Neutrophil (primary cell): Measurements from ENCODE around the gene TIMM10.

Experiments
- H3K27ac ChIP-seq: fragments of 200-600 bp; sonication (generic); 2 replicates; pipeline ENCODE4 v1.5.1; 2016; ENCODE audit warnings: mild to moderate bottlenecking, moderate library complexity
- H3K27me3 ChIP-seq: fragments of 200-600 bp; sonication (generic); 2 replicates; pipeline ENCODE4 v1.6.0; 2016; ENCODE audit warnings: mild to moderate bottlenecking
- H3K36me3 ChIP-seq: fragments of 200-600 bp; sonication (generic); 2 replicates; pipeline ENCODE4 v1.5.1; 2017
- H3K4me1 ChIP-seq, 2 experiments: fragments of 200-600 bp in 1 of 2; sonication (generic) in 1 of 2; 1 replicate in 1 of 2; 2 replicates in 1 of 2; pipeline versions ENCODE4 v1.5.1 to v1.6.1; 2013 to 2016; ENCODE audit warnings: low read depth in 1 of 2, low read length in 1 of 2, mild to moderate bottlenecking in 1 of 2, moderate library complexity in 1 of 2; ENCODE audit not compliant: control insufficient read depth in 1 of 2, insufficient read depth in 1 of 2
- H3K4me3 ChIP-seq, 2 experiments: fragments of 200-600 bp in 1 of 2; sonication (generic) in 1 of 2; 1 replicate in 1 of 2; 2 replicates in 1 of 2; pipeline ENCODE4 v1.5.1; 2013 to 2016; ENCODE audit warnings: low read depth in 1 of 2, low read length in 1 of 2, mild to moderate bottlenecking in 1 of 2, moderate library complexity in 1 of 2
- H3K9me3 ChIP-seq: fragments of 200-600 bp; sonication (generic); 2 replicates; pipeline ENCODE4 v1.5.1; 2016
- CTCF ChIP-seq: fragments of 200-600 bp; sonication (generic); IDR thresholded peaks from 2 replicates; pipeline ENCODE4 v1.5.1; 2016; ENCODE audit warnings: antibody characterized with exemption

The TIMM10 gene

GRCh38 chr11:57487021-57487778 is 43.4 kb downstream of the TIMM10 start:
- Histone ChIP-seq H3K4me1 (peaks cover 62 to 66% of the 10 kb centered on the region in 2 experiments), H3K36me3 (no peaks in the 10 kb centered on the region)
- TF ChIP-seq CTCF = no peak

GRCh38 chr11:57485217-57485990 is 45.1 kb downstream of the TIMM10 start:
- Histone ChIP-seq H3K27ac (peak overlapping the region; percentile 49), H3K4me1 (peaks cover 69 to 75% of the 10 kb centered on the region in 2 experiments), H3K4me3 (no peak overlapping the region), H3K9me3 (no peaks in the 10 kb centered on the region), H3K27me3 (peaks cover 10% of the 10 kb centered on the region), H3K36me3 (no peaks in the 10 kb centered on the region)
- TF ChIP-seq CTCF = no peak

More at GRCh38 chr11:57487021-57487778, 43.4 kb downstream of the TIMM10 start:
- H3K4me3 ChIP-seq = no peak overlapping the region
- no peak overlapping the region for H3K27ac ChIP-seq
- no peaks in the 10 kb centered on the region for H3K9me3 ChIP-seq
- peaks cover 7% of the 10 kb centered on the region for H3K27me3 ChIP-seq

DNA sequence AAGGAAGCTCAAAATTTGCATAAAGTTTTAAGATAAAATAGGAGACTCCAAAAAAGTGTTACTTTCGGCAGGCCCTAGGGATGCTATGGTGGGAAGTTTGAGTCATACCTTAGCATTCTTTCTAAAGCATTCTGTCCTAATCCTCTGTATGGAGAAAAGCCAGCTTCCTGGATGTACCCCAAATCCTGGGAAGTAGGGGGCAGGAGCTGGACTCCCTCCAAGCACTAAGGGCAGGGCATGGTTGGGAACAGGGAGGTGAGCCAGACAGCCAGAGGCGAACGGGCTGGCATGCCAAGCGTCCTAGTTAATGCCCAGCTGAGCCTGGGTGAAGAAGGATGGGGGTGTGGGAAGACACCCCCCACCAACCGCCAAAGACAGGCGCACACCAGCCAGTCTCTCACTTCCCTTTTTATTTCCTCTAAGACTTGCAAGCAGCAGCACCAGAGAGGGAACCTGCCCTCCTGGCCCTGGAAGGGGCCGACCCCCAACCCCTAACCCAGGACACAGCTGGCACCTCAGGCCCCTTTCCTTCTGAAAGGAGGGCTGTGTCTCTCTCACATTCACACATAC is 46.3 kb downstream of the TIMM10 start:
- peaks cover 68 to 73% of the 10 kb centered on the region in 2 experiments for H3K4me1 ChIP-seq
- TF ChIP-seq CTCF = no peak
- H3K36me3 ChIP-seq = no peaks in the 10 kb centered on the region
- H3K9me3 ChIP-seq = no peaks in the 10 kb centered on the region
- no peak overlapping the region for H3K4me3 ChIP-seq
- peak overlapping the region; percentile 49 for H3K27ac ChIP-seq
- H3K27me3 ChIP-seq = peaks cover 10% of the 10 kb centered on the region

- Histone ChIP-seq H3K27me3 (peaks cover 10% of the 10 kb centered on the region), H3K4me3 (peak overlapping the region in 1 of 2 experiments; percentile 61), H3K4me1 (peaks cover 61 to 66% of the 10 kb centered on the region in 2 experiments), H3K36me3 (no peaks in the 10 kb centered on the region), H3K9me3 (no peaks in the 10 kb centered on the region), H3K27ac (no peak overlapping the region)
- no peak for TF ChIP-seq CTCF
Measured at GRCh38 chr11:57483562-57483918, 47.0 kb downstream of the TIMM10 start.

- H3K4me3 ChIP-seq = peak overlapping the region; percentile 48 to 61
- peak; percentile 59 for TF ChIP-seq CTCF
- no peaks in the 10 kb centered on the region for H3K36me3 ChIP-seq
- no peak overlapping the region for H3K27ac ChIP-seq
- peaks cover 55 to 60% of the 10 kb centered on the region in 2 experiments for H3K4me1 ChIP-seq
- peaks cover 15% of the 10 kb centered on the region for H3K27me3 ChIP-seq
- H3K9me3 ChIP-seq = no peaks in the 10 kb centered on the region
Measured at GRCh38 chr11:57482782-57483561, 47.6 kb downstream of the TIMM10 start.
